SU-DHL-6 (cell line): Measurements from ENCODE around the gene POLRMT.

Experiments used
- H2AFZ ChIP-seq: fragments of 200-600 bp; sonication (generic); 2 replicates; pipeline ENCODE4 v1.6.1; 2014; ENCODE audit warnings: low read depth, mild to moderate bottlenecking, moderate library complexity, mixed read lengths, antibody characterized with exemption, low read length; ENCODE audit not compliant: severe bottlenecking
- H3F3A ChIP-seq: fragments of 200-600 bp; shearing (Covaris generic); 2 replicates; pipeline ENCODE4 v1.6.0; 2016; ENCODE audit warnings: antibody characterized with exemption, mild to moderate bottlenecking; ENCODE audit not compliant: insufficient read depth
- H3K27ac ChIP-seq: fragments of 200-600 bp; sonication (generic); 2 replicates; pipeline ENCODE4 v1.5.1; 2016; ENCODE audit warnings: low read depth, mild to moderate bottlenecking, low read length, moderate library complexity, mixed read lengths
- H3K27me3 ChIP-seq: fragments of 200-600 bp; sonication (generic), shearing (Covaris generic); 2 replicates; pipeline ENCODE4 v1.6.0; 2014; ENCODE audit warnings: mild to moderate bottlenecking, low read length
- H3K36me3 ChIP-seq: fragments of 200-600 bp; sonication (generic); 2 replicates; pipeline ENCODE4 v1.6.1; 2014; ENCODE audit warnings: mild to moderate bottlenecking, low read length, mixed read lengths
- H3K4me2 ChIP-seq: fragments of 300-600, 200-600 bp; shearing (Covaris generic), sonication (generic); 2 replicates; pipeline ENCODE4 v1.6.0; 2014; ENCODE audit warnings: low read length, low read depth, mild to moderate bottlenecking; ENCODE audit not compliant: poor library complexity, severe bottlenecking
- H3K4me3 ChIP-seq: fragments of 200-600 bp; sonication (generic); 2 replicates; pipeline ENCODE4 v1.5.1; 2014; ENCODE audit warnings: antibody characterized with exemption, low read length, mild to moderate bottlenecking, mixed read lengths; ENCODE audit not compliant: insufficient read depth, poor library complexity, severe bottlenecking
- H3K79me2 ChIP-seq: fragments of 200-600 bp; sonication (generic); 2 replicates; pipeline ENCODE4 v1.6.1; 2014; ENCODE audit warnings: mild to moderate bottlenecking, low read length, moderate library complexity; ENCODE audit not compliant: insufficient read depth
- H3K9ac ChIP-seq: fragments of 200-600 bp; sonication (generic); 2 replicates; pipeline ENCODE4 v1.7.0; 2014; ENCODE audit warnings: mild to moderate bottlenecking, low read length
- H3K9me2 ChIP-seq: fragments of 200-600 bp; sonication (generic); replicated peaks from 2 replicates; pipeline ENCODE4 v1.6.1; 2014; ENCODE audit warnings: low read length; ENCODE audit not compliant: insufficient read depth
- H3K9me3 ChIP-seq: fragments of 200-600 bp; sonication (generic); 2 replicates; pipeline ENCODE4 v1.6.1; 2014; ENCODE audit warnings: low read length, mixed read lengths; ENCODE audit not compliant: insufficient read depth
- H4K20me1 ChIP-seq: fragments of 200-600 bp; sonication (generic); 2 replicates; pipeline ENCODE4 v1.6.1; 2014; ENCODE audit warnings: low read depth, mild to moderate bottlenecking, antibody characterized with exemption, low read length, moderate library complexity, mixed read lengths
- CTCF ChIP-seq: fragments of 200-600 bp; sonication (generic); IDR thresholded peaks from one replicate; pipeline ENCODE4 v1.5.1; 2017; ENCODE audit warnings: antibody characterized with exemption, mild to moderate bottlenecking, low read length, moderate library complexity; ENCODE audit not compliant: insufficient read depth, poor library complexity, severe bottlenecking
- EZH2phosphoT487 ChIP-seq: fragments of 200-600 bp; sonication (generic), shearing (Covaris generic); conservative IDR thresholded peaks from 2 replicates; pipeline ENCODE4 v1.6.1; 2018; ENCODE audit warnings: mild to moderate bottlenecking, antibody characterized with exemption, low read length, moderate library complexity, mixed read lengths

POLRMT gene

GRCh38 chr19:570937-571565, 62.3 kb downstream of the POLRMT start:
- Histone ChIP-seq H3K79me2 (peaks cover 33% of the 10 kb centered on the region), H3F3A (peaks cover 14% of the 10 kb centered on the region), H2AFZ (peak overlapping the region; percentile 92)

GRCh38 chr19:570251-570686, 63.1 kb downstream of the POLRMT start:
- Histone ChIP-seq H3K36me3 (no peaks in the 10 kb centered on the region), H3K4me2 (no peak overlapping the region), H3K9me2 (no peaks in the 10 kb centered on the region), H3K9me3 (no peaks in the 10 kb centered on the region), H3F3A (peaks cover 14% of the 10 kb centered on the region), H3K27ac (no peak overlapping the region), H2AFZ (no peak overlapping the region), H3K27me3 (no peaks in the 10 kb centered on the region), H3K79me2 (peaks cover 27% of the 10 kb centered on the region), H3K4me3 (no peak overlapping the region), H4K20me1 (no peaks in the 10 kb centered on the region), H3K9ac (no peak overlapping the region)
- TF ChIP-seq EZH2phosphoT487 (no peak), CTCF (no peak)

More at GRCh38 chr19:570937-571565, 62.3 kb downstream of the POLRMT start:
- Histone ChIP-seq H3K9ac (peak overlapping the region; percentile 68), H3K4me3 (peak overlapping the region; percentile 65), H3K36me3 (no peaks in the 10 kb centered on the region), H3K9me2 (no peaks in the 10 kb centered on the region), H3K27me3 (no peaks in the 10 kb centered on the region), H3K9me3 (no peaks in the 10 kb centered on the region), H3K27ac (peak overlapping the region; percentile 88), H4K20me1 (no peaks in the 10 kb centered on the region), H3K4me2 (peak overlapping the region; percentile 83)
- TF ChIP-seq CTCF: no peak
- no peak for TF ChIP-seq EZH2phosphoT487

- Histone ChIP-seq H3K9me3 (no peaks in the 10 kb centered on the region), H3K27me3 (no peaks in the 10 kb centered on the region), H4K20me1 (no peaks in the 10 kb centered on the region), H2AFZ (no peak overlapping the region), H3K4me3 (no peak overlapping the region), H3K9me2 (no peaks in the 10 kb centered on the region), H3K9ac (no peak overlapping the region), H3K36me3 (no peaks in the 10 kb centered on the region), H3K79me2 (no peaks in the 10 kb centered on the region), H3K27ac (no peak overlapping the region), H3K4me2 (no peak overlapping the region), H3F3A (peaks cover 14% of the 10 kb centered on the region)
- TF ChIP-seq CTCF (no peak), EZH2phosphoT487 (no peak)
These were observed 65.9 kb downstream of the POLRMT start for GRCh38 chr19:567296-567900.
